IPS-18a (cell line): ENCODE data around the gene XAB2.

ENCODE experiments used
- H3K27ac ChIP-seq: one replicate; pipeline ENCODE4 v1.5.1; 2013; ENCODE audit warnings: low read length
- H3K27me3 ChIP-seq: one replicate; pipeline ENCODE4 v1.6.1; 2013; ENCODE audit warnings: mild to moderate bottlenecking, low read length; ENCODE audit not compliant: control insufficient read depth, insufficient read depth
- H3K36me3 ChIP-seq: one replicate; pipeline ENCODE4 v1.6.1; 2013; ENCODE audit warnings: low read depth, low read length; ENCODE audit not compliant: control insufficient read depth
- H3K4me1 ChIP-seq: one replicate; pipeline ENCODE4 v1.6.1; 2013; ENCODE audit warnings: low read depth, low read length; ENCODE audit not compliant: control insufficient read depth
- H3K4me3 ChIP-seq: one replicate; pipeline ENCODE4 v1.5.1; 2013; ENCODE audit warnings: low read length
- H3K9ac ChIP-seq: one replicate; pipeline ENCODE4 v1.6.1; 2013; ENCODE audit warnings: mild to moderate bottlenecking, low read length, moderate library complexity
- H3K9me3 ChIP-seq: one replicate; pipeline ENCODE4 v1.6.1; 2013; ENCODE audit warnings: low read depth, low read length; ENCODE audit not compliant: control insufficient read depth

Gene XAB2

DNA sequence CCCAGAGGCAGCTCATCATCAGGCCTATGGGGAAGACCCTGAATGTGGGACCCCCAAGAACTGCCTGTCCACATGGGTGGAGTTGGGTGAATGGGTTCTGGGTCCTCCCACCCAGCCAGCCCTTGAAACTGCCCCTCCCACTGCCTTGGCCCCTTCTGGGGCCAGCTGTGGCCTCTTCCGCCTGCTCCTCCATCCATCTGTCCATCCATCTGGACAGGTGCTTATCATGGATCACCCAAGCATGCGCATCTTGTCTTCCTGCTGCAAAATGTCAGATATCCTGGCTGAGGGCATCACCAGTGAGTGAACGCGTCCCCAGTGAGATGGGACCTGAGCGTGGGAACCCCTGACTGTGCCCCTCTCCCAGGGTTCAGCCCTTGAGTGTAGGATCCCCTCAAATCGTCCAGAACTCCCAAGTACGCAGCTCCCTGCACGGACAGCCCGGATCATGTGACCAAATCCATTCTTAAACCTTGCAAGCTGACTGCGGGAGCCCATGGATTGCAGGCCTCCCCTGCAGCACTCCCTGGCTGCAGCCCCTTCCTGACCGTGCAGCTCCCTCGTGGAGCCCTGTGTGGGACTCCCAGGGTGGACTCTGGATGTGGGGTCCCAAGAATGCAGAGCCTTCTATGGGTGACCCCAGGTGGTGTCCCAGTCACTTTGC is 9.6 kb upstream of the XAB2 start:
- H3K27me3 ChIP-seq = peaks cover 26% of the 10 kb centered on the region
- no peak overlapping the region for H3K9ac ChIP-seq
- no peaks in the 10 kb centered on the region for H3K9me3 ChIP-seq
- H3K4me3 ChIP-seq = no peak overlapping the region
- no peaks in the 10 kb centered on the region for H3K36me3 ChIP-seq
- H3K4me1 ChIP-seq = no peaks in the 10 kb centered on the region
- no peak overlapping the region for H3K27ac ChIP-seq

DNA sequence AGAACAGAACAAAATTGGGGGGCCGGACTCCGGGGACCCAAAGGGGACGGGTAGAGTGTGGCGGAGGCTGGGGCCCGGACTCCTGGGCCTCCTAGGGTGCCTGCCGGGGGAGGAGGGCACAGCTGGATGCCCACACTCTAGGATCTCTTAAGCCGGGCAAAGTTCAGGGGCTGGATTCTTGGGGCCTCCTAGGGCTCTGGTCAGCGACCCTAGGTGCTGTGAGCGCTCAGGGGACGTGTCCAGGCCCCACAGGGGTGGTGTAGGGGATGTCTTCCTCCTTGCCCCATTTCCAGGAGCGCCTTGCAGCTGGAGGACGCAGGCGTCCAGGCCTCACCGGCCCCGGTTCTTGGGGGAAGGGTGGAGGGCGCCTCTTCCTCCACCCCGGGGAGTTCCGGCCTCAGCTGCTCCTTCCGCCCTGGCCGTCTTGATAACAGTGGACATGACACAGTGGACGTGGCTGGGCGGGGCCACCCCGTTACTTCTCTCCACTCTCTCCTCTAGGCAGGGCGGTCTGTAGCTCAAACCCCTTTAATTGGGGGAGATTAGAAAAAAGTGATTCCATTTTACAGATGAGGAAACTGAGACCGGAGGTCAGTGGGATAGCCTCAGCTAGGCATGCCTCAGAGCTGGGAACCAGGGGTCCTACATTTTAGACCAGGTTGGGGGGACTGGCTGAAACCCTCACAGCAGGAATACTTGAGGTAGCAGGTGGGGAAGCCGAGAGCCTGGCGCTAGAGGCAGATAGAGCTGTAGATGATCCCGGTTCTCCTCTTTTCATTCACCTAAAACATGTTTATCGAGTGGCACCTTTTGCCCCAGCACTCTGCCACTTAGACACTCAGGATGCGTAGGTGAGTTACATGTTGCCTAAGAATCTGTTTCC is 8.3 kb upstream of the XAB2 start:
- Histone ChIP-seq H3K27me3 (peaks cover 27% of the 10 kb centered on the region), H3K4me3 (peak overlapping the region; percentile 62), H3K4me1 (no peaks in the 10 kb centered on the region), H3K9ac (peak overlapping the region; percentile 30), H3K9me3 (no peaks in the 10 kb centered on the region), H3K27ac (no peak overlapping the region), H3K36me3 (no peaks in the 10 kb centered on the region)

DNA sequence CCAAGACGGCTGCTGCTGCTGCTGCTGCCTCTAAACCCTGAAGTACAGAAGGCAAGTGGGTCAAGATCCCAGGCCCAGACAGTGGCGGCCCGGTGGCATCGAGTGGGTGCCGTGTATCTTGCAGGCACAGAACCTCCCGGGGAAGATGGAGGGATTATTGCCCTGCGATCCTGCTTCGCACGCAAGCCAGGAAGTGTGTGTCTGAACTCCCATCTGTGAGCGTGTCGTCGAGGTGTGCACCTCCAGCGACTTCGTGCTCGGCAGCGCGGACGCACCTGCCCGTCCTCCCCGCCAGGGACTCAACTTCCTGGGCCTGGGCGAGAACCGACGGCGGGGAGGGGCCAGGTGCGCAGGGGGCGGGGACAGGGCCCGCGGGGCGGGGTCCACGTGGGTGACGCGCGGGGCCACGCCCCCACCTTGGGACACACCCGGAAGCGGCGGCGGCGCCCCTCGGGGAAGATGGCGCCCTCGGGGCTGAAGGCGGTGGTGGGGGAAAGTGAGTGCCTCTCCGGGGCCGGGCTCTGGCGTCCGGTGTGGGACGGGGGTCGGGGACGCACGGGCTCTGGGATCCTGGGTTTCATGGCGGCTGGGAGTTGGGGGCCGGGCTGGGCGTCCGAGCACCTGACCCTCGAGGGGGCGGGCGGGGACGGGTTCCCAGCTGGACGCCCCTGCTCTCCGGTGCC is 7.5 kb upstream of the XAB2 start, which contains the start of gene STXBP2:
Gene STXBP2, plus strand, starts transcription at position 420 of the 683 bp plus-strand sequence. Its CDS starts 40 bp downstream, at position 460.
- H3K9me3 ChIP-seq = no peaks in the 10 kb centered on the region
- peak within 1 kb of the TSS; percentile 62 for H3K4me3 ChIP-seq
- H3K4me1 ChIP-seq = no peaks in the 10 kb centered on the region
- H3K9ac ChIP-seq = peak within 1 kb of the TSS; percentile 30
- peaks cover 27% of the 10 kb centered on the region for H3K27me3 ChIP-seq
- no peak within 1 kb of the TSS for H3K27ac ChIP-seq
- peaks cover 5% of the 10 kb centered on the region for H3K36me3 ChIP-seq

DNA sequence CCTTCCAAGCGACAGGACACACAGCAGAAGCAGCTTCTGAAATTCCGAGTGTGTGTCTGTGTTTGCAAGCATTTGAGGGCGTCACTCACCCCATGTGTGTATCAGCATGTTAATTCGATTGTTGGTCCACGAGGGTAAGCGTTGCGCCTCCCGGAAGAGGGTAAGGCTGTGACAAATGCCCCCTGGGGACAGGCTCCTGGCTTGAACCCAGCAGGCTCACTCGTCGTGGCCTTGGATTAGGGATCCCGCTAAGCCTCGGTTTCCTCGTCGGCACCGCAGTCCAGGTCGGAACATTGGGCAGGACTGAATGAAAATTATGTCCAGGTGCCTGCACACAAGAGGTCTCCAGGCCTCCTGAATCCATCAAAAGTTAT is 7.0 kb upstream of the XAB2 start:
- H3K36me3 ChIP-seq = peaks cover 5% of the 10 kb centered on the region
- no peak overlapping the region for H3K27ac ChIP-seq
- no peaks in the 10 kb centered on the region for H3K4me1 ChIP-seq
- peaks cover 27% of the 10 kb centered on the region for H3K27me3 ChIP-seq
- H3K9ac ChIP-seq = no peak overlapping the region
- H3K9me3 ChIP-seq = no peaks in the 10 kb centered on the region
- H3K4me3 ChIP-seq = peak overlapping the region; percentile 62

DNA sequence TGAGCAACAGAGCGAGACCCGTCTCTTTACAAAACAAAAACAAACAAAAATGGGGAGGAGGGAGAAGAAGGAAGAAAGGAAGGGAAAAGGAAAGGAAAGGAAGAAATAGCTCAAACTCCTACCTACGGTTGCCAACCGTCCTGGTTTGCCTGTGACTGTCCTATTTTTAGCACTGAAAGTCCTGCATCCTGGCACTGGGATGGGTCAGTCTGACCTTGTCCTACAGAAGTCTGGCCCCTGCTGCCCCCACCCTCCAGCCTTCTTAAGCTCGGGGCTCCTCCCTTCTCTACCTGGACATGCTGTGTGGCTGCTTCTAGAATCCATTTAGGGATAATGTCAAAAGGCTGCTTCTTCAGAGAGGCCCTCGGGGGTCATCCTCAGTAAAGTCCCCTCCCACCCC is 6.3 kb upstream of the XAB2 start:
- Histone ChIP-seq H3K27ac (no peak overlapping the region), H3K9me3 (no peaks in the 10 kb centered on the region), H3K36me3 (peaks cover 5% of the 10 kb centered on the region), H3K4me3 (no peak overlapping the region), H3K27me3 (peaks cover 27% of the 10 kb centered on the region), H3K9ac (no peak overlapping the region), H3K4me1 (no peaks in the 10 kb centered on the region)

DNA sequence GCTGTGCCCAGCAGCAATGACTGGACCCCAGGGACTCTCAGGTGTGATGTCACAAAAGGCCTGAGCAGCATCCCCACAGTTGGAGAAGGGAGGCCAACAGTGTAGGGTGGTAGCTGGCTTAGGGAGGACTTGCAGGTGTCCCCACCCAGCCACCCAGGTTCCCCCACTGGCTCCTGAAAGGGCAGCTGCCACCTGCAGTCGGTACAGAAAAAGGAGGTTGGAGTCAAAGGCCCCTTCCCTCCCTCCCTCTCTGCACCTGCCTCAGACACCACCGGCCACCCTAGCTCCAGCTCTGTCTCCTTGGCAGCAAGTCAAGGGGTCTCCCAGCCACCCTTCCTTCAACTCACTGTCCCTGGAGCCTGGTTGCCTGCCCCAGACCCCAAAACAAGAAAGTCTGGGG is 4.4 kb upstream of the XAB2 start, which contains the start of gene PCP2:
Gene PCP2, minus strand, starts transcription at position 22 of the 400 bp plus-strand sequence. CDS start 262 bp downstream, outside the sequence.
- Histone ChIP-seq H3K36me3 (peaks cover 5% of the 10 kb centered on the region), H3K9ac (no peak within 1 kb of the TSS), H3K4me3 (no peak within 1 kb of the TSS), H3K27me3 (peaks cover 27% of the 10 kb centered on the region), H3K27ac (no peak within 1 kb of the TSS), H3K9me3 (no peaks in the 10 kb centered on the region), H3K4me1 (peaks cover 4% of the 10 kb centered on the region)

DNA sequence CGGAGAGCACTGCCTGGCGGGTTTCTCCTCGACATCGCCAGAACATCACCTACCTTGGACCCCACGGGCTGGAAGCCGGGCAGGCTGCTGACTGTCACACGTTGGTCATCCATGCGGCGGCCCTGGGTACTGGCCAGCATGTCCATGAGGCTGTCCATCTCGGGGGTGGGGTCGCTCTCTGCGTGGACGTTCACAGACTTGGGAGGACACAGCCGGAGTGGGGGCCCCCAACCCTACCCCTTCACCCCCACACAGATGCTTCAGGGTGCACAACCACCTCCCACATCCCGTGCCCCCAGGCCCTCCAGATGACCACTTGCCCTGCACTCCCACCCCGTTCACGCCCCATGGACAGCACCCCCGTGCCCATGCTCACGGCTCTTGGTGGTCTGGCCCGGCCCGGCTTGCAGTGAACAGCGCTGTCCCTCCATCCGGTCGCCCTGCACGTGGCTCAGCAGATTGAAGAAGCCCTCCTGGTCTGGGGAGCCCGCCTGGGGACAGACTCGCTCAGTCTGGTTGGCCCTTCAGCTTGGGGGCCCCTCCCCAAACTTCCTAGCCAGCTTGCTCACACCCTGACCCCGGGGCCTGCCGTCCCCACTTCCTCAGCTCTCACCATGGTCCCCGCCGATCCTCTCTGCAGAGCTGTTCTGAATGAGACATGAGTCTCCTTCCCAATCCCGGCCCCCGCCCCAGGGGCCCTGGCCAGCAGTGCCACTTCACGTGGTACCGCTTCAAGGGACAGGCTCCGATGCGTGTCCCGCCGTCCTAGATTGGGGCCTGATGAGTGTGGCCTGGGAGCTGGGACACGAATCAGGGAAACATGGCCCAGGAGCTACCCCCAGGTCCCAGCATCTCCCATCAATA is 3.2 kb upstream of the XAB2 start:
- Histone ChIP-seq H3K9me3 (no peaks in the 10 kb centered on the region), H3K9ac (no peak overlapping the region), H3K27ac (no peak overlapping the region)

DNA sequence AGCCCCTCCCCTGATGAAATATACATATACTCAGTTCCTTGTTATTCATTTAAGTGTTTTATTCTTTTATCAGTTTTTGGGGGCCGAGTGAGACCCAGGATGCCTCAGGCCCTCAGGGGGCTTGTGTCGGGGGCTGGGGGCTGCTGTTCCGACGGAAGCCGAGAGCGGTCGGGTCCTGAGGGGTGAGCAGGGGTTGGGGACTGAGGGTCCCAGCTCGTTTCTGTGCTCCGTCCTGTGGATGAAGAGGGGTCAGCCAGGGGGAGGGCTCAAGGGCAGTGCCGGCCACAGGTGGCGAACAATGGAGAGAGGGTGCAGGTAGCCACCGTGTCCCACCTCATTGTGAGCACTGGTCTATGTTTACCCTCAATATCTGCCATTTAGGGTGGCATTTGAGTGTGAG is 2.2 kb upstream of the XAB2 start:
- Histone ChIP-seq H3K36me3 (peaks cover 5% of the 10 kb centered on the region), H3K27ac (no peak overlapping the region), H3K9me3 (no peaks in the 10 kb centered on the region), H3K4me1 (peaks cover 4% of the 10 kb centered on the region), H3K9ac (no peak overlapping the region), H3K4me3 (no peak overlapping the region), H3K27me3 (peaks cover 25% of the 10 kb centered on the region)

More for the DNA sequence above, 3.2 kb upstream of the XAB2 start:
- Histone ChIP-seq H3K27me3 (peaks cover 27% of the 10 kb centered on the region), H3K4me1 (peaks cover 4% of the 10 kb centered on the region), H3K4me3 (no peak overlapping the region), H3K36me3 (peaks cover 5% of the 10 kb centered on the region)

DNA sequence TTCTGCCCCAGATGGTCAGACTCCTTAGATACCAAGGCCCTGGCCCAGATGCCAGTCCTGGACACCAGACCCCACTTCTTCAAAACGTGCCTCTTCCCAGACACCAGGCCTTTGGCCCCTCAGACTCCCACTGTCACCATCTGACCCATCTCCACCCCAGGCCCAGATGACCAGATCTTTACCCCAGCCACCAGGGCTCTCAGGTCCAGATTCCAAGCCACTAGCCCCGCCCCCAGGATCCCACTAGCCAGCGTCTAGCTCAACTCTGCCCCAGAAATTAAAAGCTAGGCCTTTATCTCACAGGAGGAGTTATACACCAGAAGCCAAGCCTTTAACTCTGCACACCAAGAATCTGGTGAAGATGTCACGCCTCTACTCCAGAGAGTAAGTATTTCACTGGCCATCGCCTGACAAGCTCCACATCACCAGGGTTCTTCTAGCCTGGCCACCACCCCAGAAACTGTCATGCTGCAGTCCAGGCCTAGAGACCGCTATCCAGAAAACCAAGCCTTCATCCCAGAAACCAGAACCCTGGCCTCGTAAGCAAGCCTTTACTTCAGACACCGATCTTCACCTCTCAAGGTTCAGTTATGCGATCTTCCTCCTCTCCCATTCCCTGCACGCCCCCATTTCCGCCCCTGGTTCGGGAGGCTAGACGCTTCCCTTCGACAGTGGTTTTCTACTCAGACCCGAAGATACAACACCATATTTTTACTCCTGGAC is 595 bp downstream of the XAB2 start:
- peaks cover 4% of the 10 kb centered on the region for H3K4me1 ChIP-seq
- peak overlapping the region; percentile 26 for H3K27ac ChIP-seq
- peak overlapping the region; percentile 90 for H3K4me3 ChIP-seq
- no peaks in the 10 kb centered on the region for H3K9me3 ChIP-seq
- peak overlapping the region; percentile 97 for H3K9ac ChIP-seq
- H3K36me3 ChIP-seq = peaks cover 5% of the 10 kb centered on the region
- no peaks in the 10 kb centered on the region for H3K27me3 ChIP-seq

DNA sequence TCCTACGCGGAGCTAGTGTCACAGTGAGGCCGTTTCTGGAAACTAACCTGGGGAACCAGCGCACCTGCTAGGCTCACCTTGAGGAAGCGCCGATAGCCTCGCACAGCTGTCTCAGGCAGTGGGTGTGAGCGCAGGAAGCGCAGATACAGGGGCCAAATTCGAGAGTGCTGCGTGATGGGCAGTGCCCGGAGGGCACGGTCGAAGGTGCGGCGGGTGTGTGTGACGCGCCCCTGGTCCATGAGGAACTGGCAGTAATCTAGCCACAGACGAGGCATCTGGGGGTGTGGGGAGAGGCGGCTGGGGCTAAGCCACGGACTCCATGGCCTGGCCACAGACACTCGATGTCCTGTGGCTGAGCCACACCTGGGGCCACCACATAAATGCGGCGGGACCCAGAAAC is 2.2 kb downstream of the XAB2 start:
- peaks cover 11% of the 10 kb centered on the region for H3K36me3 ChIP-seq
- no peak overlapping the region for H3K4me3 ChIP-seq
- H3K4me1 ChIP-seq = peaks cover 4% of the 10 kb centered on the region
- no peak overlapping the region for H3K9ac ChIP-seq
- H3K9me3 ChIP-seq = no peaks in the 10 kb centered on the region
- H3K27me3 ChIP-seq = no peaks in the 10 kb centered on the region
- no peak overlapping the region for H3K27ac ChIP-seq
